ENCODE data around the gene CCDC107.

Gene CCDC107

GRCh38 chr9:35706951-35707350, 48.9 kb downstream of the CCDC107 start:
- no peak for DNase-seq

DNA sequence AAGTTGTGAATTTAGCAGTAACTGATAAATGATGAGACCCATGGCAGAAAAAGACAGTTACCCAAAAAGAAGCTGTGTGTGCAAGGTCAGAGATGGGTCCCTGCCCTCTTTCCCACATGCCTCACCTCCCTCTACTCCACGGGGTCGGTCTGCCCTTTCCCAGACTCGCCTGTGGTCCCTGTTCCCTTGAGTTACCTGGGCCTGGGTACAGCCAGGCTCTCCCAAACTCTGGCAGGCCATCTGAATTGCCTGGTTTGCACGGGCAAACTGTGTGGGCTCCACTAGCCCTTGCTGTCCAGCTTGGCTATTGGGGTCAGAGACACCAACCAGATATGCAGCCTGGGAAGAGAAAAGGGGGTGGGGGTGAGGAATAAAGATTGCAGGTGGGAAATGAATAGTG, 50.1 kb downstream of the CCDC107 start:
- DNase-seq = no peak

GRCh38 chr9:35710818-35711500, 52.9 kb downstream of the CCDC107 start:
- DNase-seq = no peak
